Thoracic aorta (tissue), 2 donors: Measurements from ENCODE around the gene RTTN. TPM values are rescaled to one million over a fixed set of nuclear protein-coding genes. Genes with fewer than 3 reads are reported as not detected.

ENCODE experiments used
- ATAC-seq: fragments of 150-250 bp; one replicate; pipeline ENCODE4 v1.8.0; 2017; ENCODE audit warnings: low read depth; ENCODE audit not compliant: insufficient number of reproducible peaks, low FRiP score
- DNase-seq: peaks from one replicate; pipeline ENCODE4 v3.0.0-alpha.2; 2020; ENCODE audit warnings: low spot score
- H3K27ac ChIP-seq, 2 donors: fragments of 200-600 bp; sonication (generic); 1 replicate in 1 of 2; 2 replicates in 1 of 2; pipeline ENCODE4 v1.5.1; 2016; ENCODE audit warnings: mild to moderate bottlenecking in 2 of 2, moderate library complexity in 2 of 2
- H3K27me3 ChIP-seq: fragments of 200-600 bp; sonication (generic); replicated peaks from 2 replicates; pipeline ENCODE4 v1.6.0; 2016; ENCODE audit warnings: mild to moderate bottlenecking; ENCODE audit not compliant: insufficient read depth
- H3K36me3 ChIP-seq: fragments of 200-600 bp; sonication (generic); one replicate; pipeline ENCODE4 v1.5.1; 2016
- H3K4me1 ChIP-seq, 2 donors: fragments of 200-600 bp; sonication (generic); 1 replicate in 1 of 2; 2 replicates in 1 of 2; pipeline versions ENCODE4 v1.5.1 to v1.6.0; 2016; ENCODE audit warnings: low read depth in 2 of 2, mild to moderate bottlenecking in 1 of 2; ENCODE audit not compliant: control insufficient read depth in 1 of 2
- H3K4me3 ChIP-seq: fragments of 200-600 bp; sonication (generic); 2 replicates; pipeline ENCODE4 v1.5.1; 2016; ENCODE audit warnings: mild to moderate bottlenecking
- H3K9me3 ChIP-seq: fragments of 200-600 bp; sonication (generic); 2 replicates; pipeline ENCODE4 v1.5.1; 2016
- total RNA-seq, 2 donors: library from RNA; depleted of rRNA; stranded (reverse); fragments of >200 nt; gene quantifications; one replicate each; pipeline versions ENCODE4 v1.1.0 to v1.2.3, GENCODE V29; 2016
- TF ChIP-seq, protein P1 (sequence below): fragments of 200-600 bp; sonication (generic); IDR thresholded peaks from one replicate; pipeline ENCODE4 v1.5.1; 2019; ENCODE audit warnings: antibody characterized with exemption

The RTTN gene
- total RNA-seq, 2 donors from 2014 or later: 13.1 to 20.7 TPM

DNA sequence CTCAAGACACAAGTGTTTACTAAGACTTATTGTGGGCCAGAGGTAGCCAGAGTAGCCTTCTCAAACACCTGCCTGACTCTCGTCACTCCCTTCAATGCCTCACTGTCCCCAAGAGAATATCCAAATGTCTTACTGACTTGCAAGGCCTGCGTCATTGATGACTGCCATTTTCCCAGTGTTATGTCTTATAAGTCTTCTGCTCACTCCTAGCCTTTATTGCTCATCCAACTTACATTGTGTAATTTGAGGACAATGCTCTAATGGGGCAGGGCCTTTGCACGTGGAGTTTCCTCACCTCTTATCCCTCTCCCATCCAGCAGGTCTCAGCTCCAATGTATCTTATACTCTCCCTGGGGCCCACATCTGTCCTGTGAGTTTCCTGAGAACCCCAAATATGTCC lies 247.7 kb downstream of the RTTN start:
- no peak overlapping the region for H3K4me3 ChIP-seq
- H3K4me1 ChIP-seq: no peaks in the 10 kb centered on the region
- ATAC-seq: no peak
- no peaks in the 10 kb centered on the region for H3K9me3 ChIP-seq
- DNase-seq: no peak
- no peaks in the 10 kb centered on the region for H3K27me3 ChIP-seq
- H3K27ac ChIP-seq: no peak overlapping the region
- no peaks in the 10 kb centered on the region for H3K36me3 ChIP-seq
- TF ChIP-seq, protein P1, sequence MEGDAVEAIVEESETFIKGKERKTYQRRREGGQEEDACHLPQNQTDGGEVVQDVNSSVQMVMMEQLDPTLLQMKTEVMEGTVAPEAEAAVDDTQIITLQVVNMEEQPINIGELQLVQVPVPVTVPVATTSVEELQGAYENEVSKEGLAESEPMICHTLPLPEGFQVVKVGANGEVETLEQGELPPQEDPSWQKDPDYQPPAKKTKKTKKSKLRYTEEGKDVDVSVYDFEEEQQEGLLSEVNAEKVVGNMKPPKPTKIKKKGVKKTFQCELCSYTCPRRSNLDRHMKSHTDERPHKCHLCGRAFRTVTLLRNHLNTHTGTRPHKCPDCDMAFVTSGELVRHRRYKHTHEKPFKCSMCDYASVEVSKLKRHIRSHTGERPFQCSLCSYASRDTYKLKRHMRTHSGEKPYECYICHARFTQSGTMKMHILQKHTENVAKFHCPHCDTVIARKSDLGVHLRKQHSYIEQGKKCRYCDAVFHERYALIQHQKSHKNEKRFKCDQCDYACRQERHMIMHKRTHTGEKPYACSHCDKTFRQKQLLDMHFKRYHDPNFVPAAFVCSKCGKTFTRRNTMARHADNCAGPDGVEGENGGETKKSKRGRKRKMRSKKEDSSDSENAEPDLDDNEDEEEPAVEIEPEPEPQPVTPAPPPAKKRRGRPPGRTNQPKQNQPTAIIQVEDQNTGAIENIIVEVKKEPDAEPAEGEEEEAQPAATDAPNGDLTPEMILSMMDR: no peak

DNA sequence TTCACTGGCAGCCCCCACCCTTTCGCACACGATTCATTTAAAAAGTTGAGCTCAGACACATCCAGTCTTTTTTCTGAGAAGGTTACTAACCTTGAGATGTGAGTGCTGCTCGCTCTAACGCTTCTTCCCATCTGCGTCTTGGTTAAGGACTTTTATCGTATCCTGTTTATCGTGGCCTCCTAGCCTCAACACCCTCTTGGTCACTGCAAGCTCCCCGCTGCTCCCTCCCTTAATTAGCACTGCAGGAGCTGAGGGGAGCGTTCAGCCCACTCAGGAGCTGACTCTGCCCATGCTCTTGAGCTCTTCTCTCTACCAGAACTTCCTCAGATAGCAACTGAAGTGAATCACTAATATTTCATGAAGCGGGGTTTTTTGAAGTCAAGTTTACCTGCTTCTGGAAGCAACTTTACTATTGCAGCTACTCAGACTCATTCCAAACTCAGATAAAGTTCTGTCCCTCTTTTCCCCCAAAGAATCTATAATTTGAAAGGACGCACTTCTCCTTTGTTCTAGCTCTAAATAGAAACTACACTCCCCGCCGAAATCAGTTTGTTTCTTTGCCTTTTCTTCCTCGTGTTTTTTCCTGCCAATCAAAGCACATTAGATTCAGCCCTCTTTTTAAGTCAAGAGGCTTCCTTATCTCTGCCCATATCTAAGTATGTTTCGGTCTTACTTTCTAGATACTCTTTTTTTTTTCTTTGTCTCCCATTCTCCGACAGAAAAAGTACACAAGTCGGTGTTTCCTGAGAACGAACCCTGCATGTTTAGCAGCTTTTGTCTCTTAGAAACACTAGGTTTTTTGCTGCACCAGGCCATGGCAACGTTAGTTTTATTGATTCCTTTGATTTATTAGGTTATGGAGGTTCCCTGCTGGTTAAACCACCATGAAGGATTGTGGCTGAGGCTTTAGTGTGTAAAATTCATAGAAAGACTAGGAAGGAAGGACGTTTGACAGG lies 248.5 kb downstream of the RTTN start:
- ATAC-seq (no peak), DNase-seq (no peak)
- Histone ChIP-seq H3K27ac (no peak overlapping the region), H3K36me3 (no peaks in the 10 kb centered on the region), H3K4me1 (no peaks in the 10 kb centered on the region), H3K9me3 (no peaks in the 10 kb centered on the region), H3K4me3 (peak overlapping the region; percentile 14), H3K27me3 (no peaks in the 10 kb centered on the region)
- TF ChIP-seq, protein P1: no peak

DNA sequence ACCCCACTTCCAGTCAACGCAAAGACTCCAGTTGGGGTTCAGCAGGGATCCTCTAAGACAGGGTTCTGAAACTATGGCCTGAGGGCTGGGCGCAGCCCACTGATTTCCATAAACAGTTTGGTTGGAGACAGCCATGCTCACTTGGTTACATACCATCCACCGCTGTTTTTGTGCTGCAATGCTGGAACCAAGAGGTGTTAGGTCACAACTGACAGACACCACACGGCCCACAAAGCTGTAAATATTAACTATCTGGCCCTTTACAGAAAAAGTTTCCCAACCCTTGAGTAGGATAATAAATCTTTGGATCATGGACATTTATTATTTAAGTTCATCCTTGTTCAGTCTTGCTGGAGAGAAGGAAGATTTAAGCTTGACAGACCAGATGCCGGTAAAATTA lies 249.4 kb downstream of the RTTN start:
- DNase-seq (no peak), ATAC-seq (no peak)
- Histone ChIP-seq H3K36me3 (no peaks in the 10 kb centered on the region), H3K4me3 (no peak overlapping the region), H3K27ac (no peak overlapping the region), H3K9me3 (no peaks in the 10 kb centered on the region), H3K4me1 (peaks cover 2 to 3% of the 10 kb centered on the region in 2 donors), H3K27me3 (no peaks in the 10 kb centered on the region)
- TF ChIP-seq, protein P1: no peak

DNA sequence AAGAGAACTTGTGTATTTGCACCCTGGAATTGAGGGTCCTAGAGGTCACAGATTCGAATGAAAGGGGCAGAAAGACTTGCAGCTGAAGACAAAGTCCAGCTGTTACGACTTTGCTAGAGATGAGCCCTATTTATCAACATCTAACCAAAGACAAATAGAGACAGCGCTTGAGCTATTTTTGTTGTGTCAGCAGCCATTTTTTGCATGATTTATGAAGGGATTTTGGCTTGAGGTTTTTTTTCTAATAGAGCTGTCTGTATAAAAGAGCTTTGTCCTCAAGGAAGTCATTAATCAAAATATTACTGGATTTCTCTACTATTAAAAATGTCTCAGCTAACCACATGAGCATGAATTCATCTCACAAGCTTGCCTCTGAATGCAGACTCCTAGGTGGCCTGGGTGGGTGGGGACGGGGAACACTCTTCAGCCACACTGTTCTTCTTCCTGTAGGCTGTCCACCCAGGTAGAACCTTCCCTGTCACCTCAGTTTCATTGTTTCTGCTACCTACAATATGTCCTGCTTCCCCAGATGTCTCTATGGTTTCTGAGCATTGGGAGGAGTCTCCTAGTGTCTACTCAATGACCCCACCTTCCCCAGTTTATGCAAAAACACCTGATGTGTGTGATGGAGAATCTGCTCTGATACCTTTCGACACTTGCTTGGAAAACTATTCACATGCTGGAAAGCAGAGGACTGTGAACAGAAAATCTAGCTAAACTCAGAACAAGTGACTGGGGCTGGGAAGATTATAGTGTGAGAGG lies 250.6 kb downstream of the RTTN start:
- Histone ChIP-seq H3K36me3 (no peaks in the 10 kb centered on the region), H3K9me3 (no peaks in the 10 kb centered on the region), H3K4me3 (no peak overlapping the region), H3K27ac (no peak overlapping the region), H3K27me3 (no peaks in the 10 kb centered on the region), H3K4me1 (peaks cover 4% of the 10 kb centered on the region in 2 donors)
- no peak for DNase-seq
- no peak for ATAC-seq
- TF ChIP-seq, protein P1: no peak

DNA sequence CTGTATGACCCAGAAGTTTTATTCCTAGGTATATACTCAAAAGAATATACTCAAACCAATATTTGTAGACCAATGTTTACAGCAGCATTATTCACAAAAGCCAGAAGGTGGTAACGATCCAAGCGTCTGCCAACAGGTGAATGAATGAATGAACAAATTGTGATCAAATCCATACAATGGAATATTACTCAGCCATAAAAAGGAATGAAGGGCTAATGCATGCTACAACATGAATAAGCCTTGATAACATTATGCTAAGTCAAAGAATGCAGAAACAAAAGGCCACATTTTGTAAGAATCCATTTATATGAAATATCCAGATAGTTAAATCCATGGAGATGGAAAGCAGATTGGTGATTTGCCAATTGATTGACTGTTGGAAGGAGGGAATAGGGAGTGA lies 252.3 kb downstream of the RTTN start:
- H3K27me3 ChIP-seq: no peaks in the 10 kb centered on the region
- ATAC-seq (no peak), DNase-seq (no peak)
- H3K4me1 ChIP-seq: peaks cover 4 to 9% of the 10 kb centered on the region in 2 donors
- H3K36me3 ChIP-seq: no peaks in the 10 kb centered on the region
- TF ChIP-seq, protein P1: no peak
- no peak overlapping the region for H3K27ac ChIP-seq
- H3K4me3 ChIP-seq: no peak overlapping the region
- H3K9me3 ChIP-seq: no peaks in the 10 kb centered on the region
